Forelimb muscle (tissue), 1 donor: ENCODE results near the gene AKR7A2. TPM values are rescaled to one million over a fixed set of nuclear protein-coding genes. Genes with fewer than 3 reads are reported as not detected.

ENCODE experiments used
- DNase-seq: peaks from one replicate; pipeline ENCODE4 v3.0.0-alpha.2; 2013; ENCODE audit warnings: low read depth
- polyA plus RNA-seq: library from polyadenylated mRNA; unstranded; fragments of 120-200 nt; gene quantifications from one replicate; pipeline ENCODE4 v1.2.1, GENCODE V29; 2013; ENCODE audit not compliant: insufficient read length

AKR7A2 gene
- polyA plus RNA-seq, 1 donor: 45.3 TPM

GRCh38 chr1:19325958-19326747, 14.2 kb upstream of the AKR7A2 start:
- no peak for DNase-seq

- DNase-seq: no peak
Measured at GRCh38 chr1:19325368-19325957, 13.5 kb upstream of the AKR7A2 start.

GRCh38 chr1:19324665-19324990, 12.7 kb upstream of the AKR7A2 start:
- no peak for DNase-seq

- DNase-seq: no peak
Measured at GRCh38 chr1:19323987-19324664, 12.2 kb upstream of the AKR7A2 start.

- DNase-seq: no peak
Measured at GRCh38 chr1:19322481-19322880, 10.5 kb upstream of the AKR7A2 start.

GRCh38 chr1:19321071-19321470, 9.1 kb upstream of the AKR7A2 start:
- DNase-seq: no peak

GRCh38 chr1:19319196-19319595, 7.3 kb upstream of the AKR7A2 start:
- DNase-seq: no peak

GRCh38 chr1:19317126-19317910, 5.4 kb upstream of the AKR7A2 start:
- no peak for DNase-seq

GRCh38 chr1:19315378-19316198, 3.6 kb upstream of the AKR7A2 start:
- DNase-seq: no peak

- no peak for DNase-seq
Measured at GRCh38 chr1:19313961-19314882, 2.3 kb upstream of the AKR7A2 start.

- no peak for DNase-seq
Measured at GRCh38 chr1:19313636-19313959, 1.7 kb upstream of the AKR7A2 start.

GRCh38 chr1:19312782-19313635, 1.1 kb upstream of the AKR7A2 start:
- DNase-seq: no peak

GRCh38 chr1:19311503-19311930, 427 bp downstream of the AKR7A2 start:
- DNase-seq: no peak

GRCh38 chr1:19310720-19311502, 1.0 kb downstream of the AKR7A2 start:
- DNase-seq: no peak

GRCh38 chr1:19310061-19310460, 1.9 kb downstream of the AKR7A2 start:
- no peak for DNase-seq

- no peak for DNase-seq
Measured at GRCh38 chr1:19309123-19309813, 2.7 kb downstream of the AKR7A2 start.

GRCh38 chr1:19308509-19308907, 3.4 kb downstream of the AKR7A2 start:
- DNase-seq: no peak
